ENCODE results near the gene FOLR3.
A peak's percentile ranks its signal among the peaks of the same experiment; 100 is the strongest.

DNA sequence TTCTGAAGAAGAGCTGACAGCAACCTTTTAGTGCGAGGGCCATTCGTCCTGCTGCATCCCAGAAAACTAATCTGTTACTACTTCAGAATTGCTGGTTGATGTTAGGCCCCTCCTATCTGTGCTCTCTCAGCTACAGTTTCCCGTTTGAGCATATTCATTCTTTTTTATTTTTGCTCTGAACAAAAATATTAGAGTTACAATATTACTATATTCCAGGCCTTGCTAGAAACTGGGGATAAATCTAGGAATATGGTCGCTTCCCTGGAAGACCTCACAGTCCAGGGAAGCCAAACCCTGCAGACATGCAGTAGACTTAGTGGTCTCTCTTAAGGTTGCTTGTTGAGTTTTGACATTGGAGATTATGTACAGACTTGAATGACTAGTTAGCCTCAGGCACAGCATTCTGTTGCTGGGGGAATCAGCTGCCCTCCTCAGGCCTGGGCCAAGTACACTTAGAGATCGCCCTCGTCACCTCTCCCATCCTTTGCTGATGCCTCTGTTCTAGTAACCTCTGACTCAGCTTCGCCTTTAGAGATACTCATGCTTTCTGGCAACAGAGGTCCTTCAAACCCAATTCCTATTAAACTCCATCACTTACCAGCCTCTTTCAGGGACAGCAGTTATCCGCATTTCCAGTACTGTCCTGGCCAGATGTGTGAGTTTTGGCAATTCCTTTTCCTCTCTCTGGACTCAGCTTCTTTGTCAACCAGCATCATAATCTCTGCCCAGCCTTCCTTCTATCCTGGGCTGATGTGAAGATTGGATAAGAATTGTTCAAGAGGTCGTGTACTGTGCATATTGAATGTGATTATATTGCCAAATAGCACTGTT is 22.3 kb upstream of the FOLR3 start:
- TF ChIP-seq, protein P1, sequence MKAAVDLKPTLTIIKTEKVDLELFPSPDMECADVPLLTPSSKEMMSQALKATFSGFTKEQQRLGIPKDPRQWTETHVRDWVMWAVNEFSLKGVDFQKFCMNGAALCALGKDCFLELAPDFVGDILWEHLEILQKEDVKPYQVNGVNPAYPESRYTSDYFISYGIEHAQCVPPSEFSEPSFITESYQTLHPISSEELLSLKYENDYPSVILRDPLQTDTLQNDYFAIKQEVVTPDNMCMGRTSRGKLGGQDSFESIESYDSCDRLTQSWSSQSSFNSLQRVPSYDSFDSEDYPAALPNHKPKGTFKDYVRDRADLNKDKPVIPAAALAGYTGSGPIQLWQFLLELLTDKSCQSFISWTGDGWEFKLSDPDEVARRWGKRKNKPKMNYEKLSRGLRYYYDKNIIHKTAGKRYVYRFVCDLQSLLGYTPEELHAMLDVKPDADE (conservative IDR thresholded peaks at IDR 0.05; ENCODE audit: control insufficient read depth, low read depth, low read length): no peak
- TF ChIP-seq RCOR1 (IDR thresholded peaks at IDR 0.05; ENCODE audit: borderline replicate concordance in 1 of 2, low read depth in 2 of 2, low read length in 2 of 2): no peak
- TF ChIP-seq POLR2A (conservative IDR thresholded peaks at IDR 0.05): no peak
- TF ChIP-seq ZNF75A (CRISPR knock-in tag; IDR thresholded peaks at IDR 0.05): peak; percentile 37; the same call in 1 of the 2 replicates
- TF ChIP-seq YY1 (IDR thresholded peaks at IDR 0.05; ENCODE audit: borderline replicate concordance in 1 of 3, control insufficient read depth in 1 of 3, extremely low read depth in 1 of 3, insufficient read depth in 3 of 3, insufficient read length in 1 of 3, insufficient replicate concordance in 2 of 3, low read depth in 1 of 3, low read length in 2 of 3): no peak
- no peak for TF ChIP-seq RFX5 (IDR thresholded peaks at IDR 0.05; ENCODE audit: low read depth, low read length)
